ENCODE data around the gene GNA15.

The GNA15 gene

GRCh38 chr19:3213159-3213558 is 77.3 kb downstream of the GNA15 start:
- DNase-seq = no peak
